GM23248 (cell line): ENCODE measurements around the gene FLCN.

ENCODE experiments used
- EZH2 ChIP-seq: fragments of 200-600 bp; sonication (generic); IDR thresholded peaks from 2 replicates; pipeline ENCODE4 v1.6.1; 2018; ENCODE audit warnings: antibody characterized with exemption, mild to moderate bottlenecking; ENCODE audit not compliant: insufficient read depth, poor library complexity, severe bottlenecking
- EZH2phosphoT487 ChIP-seq: fragments of 200-600 bp; sonication (generic); IDR thresholded peaks from 2 replicates; pipeline ENCODE4 v1.6.1; 2018; ENCODE audit warnings: antibody characterized with exemption, moderate library complexity, mild to moderate bottlenecking, low read depth; ENCODE audit not compliant: insufficient read depth

- TF ChIP-seq EZH2 (no peak), EZH2phosphoT487 (no peak)
Observed at GRCh38 chr17:17203173-17203730, 33.7 kb downstream of the FLCN start.
